ENCODE measurements around the gene SMIM44. TPM values are rescaled to one million over a fixed set of nuclear protein-coding genes. Genes with fewer than 3 reads are reported as not detected.

Gene SMIM44
- total RNA-seq, 4 donors from 2014 or later, result not detected

GRCh38 chr19:3482507-3483225, 575 bp downstream of the SMIM44 start:
- H3K4me3 ChIP-seq, result no peak overlapping the region
- no peak for ATAC-seq
- no peak overlapping the region for H3K27ac ChIP-seq
- no peaks in the 10 kb centered on the region for H3K9me3 ChIP-seq
- peaks cover 74% of the 10 kb centered on the region for H3K27me3 ChIP-seq
- no peaks in the 10 kb centered on the region for H3K4me1 ChIP-seq
- 20 to 41% methylated on average over 1 to 16 of the region's 49 CpGs for WGBS, 2 donors (ENCODE audit: low coverage in 1 of 2)
- H3K36me3 ChIP-seq, result no peaks in the 10 kb centered on the region
- no peak for TF ChIP-seq POLR2AphosphoS5 (IDR thresholded peaks at IDR 0.05)
- no peak for TF ChIP-seq CTCF (IDR thresholded peaks at IDR 0.05)
- TF ChIP-seq EP300 (IDR thresholded peaks at IDR 0.05), result no peak
- no peak for TF ChIP-seq POLR2A (IDR thresholded peaks at IDR 0.05)

- Histone ChIP-seq H3K36me3 (no peaks in the 10 kb centered on the region), H3K4me3 (no peak overlapping the region), H3K4me1 (no peaks in the 10 kb centered on the region), H3K27ac (no peak overlapping the region), H3K27me3 (peaks cover 74% of the 10 kb centered on the region), H3K9me3 (no peaks in the 10 kb centered on the region)
- 63 to 69% methylated on average over 3 to 9 of the region's 38 CpGs for WGBS, 2 donors (ENCODE audit: low coverage in 1 of 2)
- no peak for ATAC-seq
- TF ChIP-seq EP300 (IDR thresholded peaks at IDR 0.05) (no peak), CTCF (IDR thresholded peaks at IDR 0.05) (no peak), POLR2AphosphoS5 (IDR thresholded peaks at IDR 0.05) (no peak), POLR2A (IDR thresholded peaks at IDR 0.05) (no peak)
These were observed 1.8 kb downstream of the SMIM44 start for GRCh38 chr19:3481241-3482090.

GRCh38 chr19:3480383-3481091, 2.7 kb downstream of the SMIM44 start, which contains the start of gene SMIM24:
Gene SMIM24, minus strand, starts transcription at chr19:3480525. Its CDS starts 62 bp downstream, at chr19:3480463.
- H3K27me3 ChIP-seq, result peaks cover 73% of the 10 kb centered on the region

GRCh38 chr19:3479834-3480215, 3.4 kb downstream of the SMIM44 start:
- H3K4me1 ChIP-seq, result no peaks in the 10 kb centered on the region
- H3K9me3 ChIP-seq, result no peaks in the 10 kb centered on the region
- no peak for TF ChIP-seq EP300 (IDR thresholded peaks at IDR 0.05)
- H3K27me3 ChIP-seq, result peaks cover 75% of the 10 kb centered on the region
- H3K4me3 ChIP-seq, result no peak overlapping the region
- no peaks in the 10 kb centered on the region for H3K36me3 ChIP-seq
- ATAC-seq, result no peak
- 28 to 34% methylated on average over 6 to 7 of the region's 9 CpGs for WGBS, 2 donors (ENCODE audit: low coverage in 1 of 2)
- H3K27ac ChIP-seq, result no peak overlapping the region

More at GRCh38 chr19:3480383-3481091, 2.7 kb downstream of the SMIM44 start, which contains the start of gene SMIM24:
- Histone ChIP-seq H3K27ac (no peak within 1 kb of the TSS), H3K4me1 (no peaks in the 10 kb centered on the region), H3K4me3 (no peak within 1 kb of the TSS), H3K36me3 (no peaks in the 10 kb centered on the region), H3K9me3 (no peaks in the 10 kb centered on the region)
- 60% methylated on average over 1 of the region's 27 CpGs; no CpG with 5 or more reads in 1 of the 2 donors for WGBS, 2 donors (ENCODE audit: low coverage in 1 of 2)
- no peak for ATAC-seq
- TF ChIP-seq CTCF (IDR thresholded peaks at IDR 0.05) (no peak), EP300 (IDR thresholded peaks at IDR 0.05) (no peak), POLR2A (IDR thresholded peaks at IDR 0.05) (no peak), POLR2AphosphoS5 (IDR thresholded peaks at IDR 0.05) (no peak)

GRCh38 chr19:3479177-3479833, 3.9 kb downstream of the SMIM44 start:
- WGBS, 2 donors (ENCODE audit: low coverage in 1 of 2), result 34 to 43% methylated on average over 6 to 7 of the region's 7 CpGs
- H3K4me1 ChIP-seq, result no peaks in the 10 kb centered on the region
- peaks cover 75% of the 10 kb centered on the region for H3K27me3 ChIP-seq

More at GRCh38 chr19:3479177-3479833, 3.9 kb downstream of the SMIM44 start:
- no peak for ATAC-seq
- Histone ChIP-seq H3K4me3 (no peak overlapping the region), H3K36me3 (no peaks in the 10 kb centered on the region), H3K9me3 (no peaks in the 10 kb centered on the region), H3K27ac (no peak overlapping the region)
- TF ChIP-seq POLR2A (IDR thresholded peaks at IDR 0.05) (no peak), POLR2AphosphoS5 (IDR thresholded peaks at IDR 0.05) (no peak), EP300 (IDR thresholded peaks at IDR 0.05) (no peak), CTCF (IDR thresholded peaks at IDR 0.05) (no peak)
